EL (cell line): ENCODE measurements around the gene FNDC3B.

Experiments
- DNase-seq: peaks from one replicate; pipeline ENCODE4 v3.0.0-alpha.2; 2016

Gene FNDC3B

GRCh38 chr3:172379372-172379771 is 340.0 kb downstream of the FNDC3B start:
- no peak for DNase-seq

GRCh38 chr3:172380632-172381031 is 341.3 kb downstream of the FNDC3B start:
- no peak for DNase-seq

GRCh38 chr3:172383306-172383796 is 344.0 kb downstream of the FNDC3B start:
- DNase-seq, result no peak

- no peak for DNase-seq
These were observed 345.5 kb downstream of the FNDC3B start for GRCh38 chr3:172384836-172385235.

GRCh38 chr3:172387728-172388127 is 348.4 kb downstream of the FNDC3B start:
- no peak for DNase-seq

GRCh38 chr3:172388412-172389078 is 349.2 kb downstream of the FNDC3B start:
- no peak for DNase-seq

- no peak for DNase-seq
These were observed 351.4 kb downstream of the FNDC3B start for GRCh38 chr3:172390792-172391191.

- DNase-seq, result no peak
These were observed 352.4 kb downstream of the FNDC3B start for GRCh38 chr3:172391592-172392302.

GRCh38 chr3:172394692-172395091 is 355.3 kb downstream of the FNDC3B start:
- no peak for DNase-seq

GRCh38 chr3:172396400-172396799 is 357.0 kb downstream of the FNDC3B start:
- no peak for DNase-seq

- no peak for DNase-seq
These were observed 358.5 kb downstream of the FNDC3B start for GRCh38 chr3:172397716-172398405.

GRCh38 chr3:172398484-172398883 is 359.1 kb downstream of the FNDC3B start:
- DNase-seq, result no peak

GRCh38 chr3:172402090-172402489 is 362.7 kb downstream of the FNDC3B start:
- DNase-seq, result no peak

GRCh38 chr3:172402892-172403643 is 363.7 kb downstream of the FNDC3B start:
- no peak for DNase-seq

GRCh38 chr3:172404237-172404962 is 365.0 kb downstream of the FNDC3B start:
- DNase-seq, result no peak

GRCh38 chr3:172405914-172406313 is 366.5 kb downstream of the FNDC3B start:
- no peak for DNase-seq

GRCh38 chr3:172407872-172408271 is 368.5 kb downstream of the FNDC3B start:
- no peak for DNase-seq

- DNase-seq, result no peak
These were observed 371.5 kb downstream of the FNDC3B start for GRCh38 chr3:172410702-172411477.

- DNase-seq, result no peak
These were observed 372.1 kb downstream of the FNDC3B start for GRCh38 chr3:172411478-172411947.

GRCh38 chr3:172415323-172415722 is 375.9 kb downstream of the FNDC3B start:
- no peak for DNase-seq

GRCh38 chr3:172437713-172438112 is 398.3 kb downstream of the FNDC3B start:
- DNase-seq, result no peak
